Measurements from ENCODE around the gene IGDCC3.

- TF ChIP-seq EZH2 (IDR thresholded peaks at IDR 0.05; ENCODE audit: insufficient read depth, poor library complexity, severe bottlenecking) (no peak), EZH2phosphoT487 (IDR thresholded peaks at IDR 0.05; ENCODE audit: insufficient read depth, low read depth) (no peak)
Observed at GRCh38 chr15:65381445-65382145, 3.8 kb upstream of the IGDCC3 start.
